GM21717 (cell line): Measurements from ENCODE around the gene SPIN1.

Source experiments
- ATAC-seq: cut with Tn5 transposase; IDR thresholded peaks from one replicate; pipeline ENCODE4 v1.9.1; 2021; ENCODE audit warnings: mild to moderate bottlenecking, moderate library complexity; ENCODE audit not compliant: unreplicated experiment

Gene SPIN1

GRCh38 chr9:88488166-88488565 is 99.9 kb downstream of the SPIN1 start:
- ATAC-seq, result no peak

GRCh38 chr9:88494983-88495721 is 106.9 kb downstream of the SPIN1 start:
- no peak for ATAC-seq

GRCh38 chr9:88497224-88497623 is 109.0 kb downstream of the SPIN1 start:
- no peak for ATAC-seq

GRCh38 chr9:88498880-88499279 is 110.6 kb downstream of the SPIN1 start:
- ATAC-seq, result no peak

- no peak for ATAC-seq
Observed at GRCh38 chr9:88501086-88501485, 112.8 kb downstream of the SPIN1 start.

GRCh38 chr9:88502552-88503034 is 114.3 kb downstream of the SPIN1 start:
- no peak for ATAC-seq

GRCh38 chr9:88503081-88503844 is 115.0 kb downstream of the SPIN1 start:
- ATAC-seq, result no peak

GRCh38 chr9:88503845-88504764 is 115.9 kb downstream of the SPIN1 start:
- no peak for ATAC-seq

- ATAC-seq, result no peak
Observed at GRCh38 chr9:88508326-88508725, 120.1 kb downstream of the SPIN1 start.

- ATAC-seq, result no peak
Observed at GRCh38 chr9:88511906-88512305, 123.7 kb downstream of the SPIN1 start.

- no peak for ATAC-seq
Observed at GRCh38 chr9:88514247-88514646, 126.0 kb downstream of the SPIN1 start.

- ATAC-seq, result no peak
Observed at GRCh38 chr9:88521308-88521707, 133.1 kb downstream of the SPIN1 start.

GRCh38 chr9:88522360-88522759 is 134.1 kb downstream of the SPIN1 start:
- ATAC-seq, result no peak

- no peak for ATAC-seq
Observed at GRCh38 chr9:88523056-88523455, 134.8 kb downstream of the SPIN1 start.

- no peak for ATAC-seq
Observed at GRCh38 chr9:88524911-88525310, 136.7 kb downstream of the SPIN1 start.

GRCh38 chr9:88527618-88528017 is 139.4 kb downstream of the SPIN1 start:
- no peak for ATAC-seq
